Measurements from ENCODE around the gene ZNF124. TPM values are rescaled to one million over a fixed set of nuclear protein-coding genes. Genes with fewer than 3 reads are reported as not detected.

The ZNF124 gene
- polyA plus RNA-seq, 1 donor from 2014 or later, result 23.6 TPM

DNA sequence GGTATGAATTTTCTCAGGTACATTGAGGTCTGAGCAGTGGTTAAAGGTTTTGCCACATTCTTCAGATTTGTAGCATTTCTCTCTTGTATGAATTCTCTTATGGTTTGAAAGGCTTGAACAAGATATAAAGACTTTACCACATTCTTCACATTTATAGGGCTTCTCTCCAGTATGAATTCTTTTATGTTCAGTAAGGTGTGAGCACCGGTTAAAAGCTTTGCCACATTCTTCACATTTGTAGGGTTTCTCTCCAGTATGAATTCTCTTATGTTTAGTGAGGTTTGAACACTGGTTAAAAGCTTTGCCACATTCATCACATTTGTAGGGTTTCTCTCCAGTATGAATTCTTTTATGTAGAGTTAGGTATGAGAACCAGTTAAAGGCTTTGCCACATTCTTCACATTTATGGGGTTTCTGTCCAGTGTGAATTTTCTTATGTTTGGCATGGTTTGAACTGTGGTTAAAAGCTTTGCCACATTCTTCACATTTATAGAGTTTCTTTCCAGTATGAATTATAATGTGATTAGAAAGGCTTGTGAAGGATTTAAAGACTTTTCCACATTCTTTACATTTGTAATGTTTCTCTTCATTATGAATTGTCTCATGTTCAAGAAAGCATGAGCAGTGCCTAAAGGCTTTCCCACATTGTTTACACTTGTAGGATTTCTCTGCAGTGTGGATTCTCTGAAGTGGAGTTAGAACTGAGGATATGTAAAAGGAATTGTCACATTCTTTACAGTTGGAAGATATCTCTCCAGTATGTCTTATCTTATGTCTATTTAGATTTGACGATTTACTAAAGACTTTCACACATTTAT is 18.4 kb upstream of the ZNF124 start:
- H4K20me1 ChIP-seq (ENCODE audit: insufficient read depth), result no peaks in the 10 kb centered on the region
- H2AFZ ChIP-seq (ENCODE audit: low read depth, low read length), result no peak overlapping the region
- no peaks in the 10 kb centered on the region for H3K27me3 ChIP-seq (ENCODE audit: insufficient read depth, low read depth, low read length)
- no peaks in the 10 kb centered on the region for H3F3A ChIP-seq (ENCODE audit: insufficient read depth, low read length, poor library complexity, severe bottlenecking)
- no peak overlapping the region for H3K4me2 ChIP-seq (ENCODE audit: low read length)
- H3K9me3 ChIP-seq (ENCODE audit: low read length), result peaks cover 5% of the 10 kb centered on the region
- peaks cover under 1% of the 10 kb centered on the region for H3K36me3 ChIP-seq (ENCODE audit: insufficient read depth, low read length)
- H3K4me3 ChIP-seq (ENCODE audit: low read length), result no peak overlapping the region
- H3K27ac ChIP-seq (ENCODE audit: low read length), result no peak overlapping the region
- H3K79me2 ChIP-seq (replicated peaks; ENCODE audit: insufficient read depth, low read length), result no peaks in the 10 kb centered on the region
- no peaks in the 10 kb centered on the region for H3K9me2 ChIP-seq (ENCODE audit: insufficient read depth, low read length)
- no peak for TF ChIP-seq TAF1 (IDR thresholded peaks at IDR 0.05; ENCODE audit: low read depth)
- TF ChIP-seq RAD21 (conservative IDR thresholded peaks at IDR 0.05), result no peak
- H3K9ac ChIP-seq (ENCODE audit: low read length), result no peak overlapping the region

DNA sequence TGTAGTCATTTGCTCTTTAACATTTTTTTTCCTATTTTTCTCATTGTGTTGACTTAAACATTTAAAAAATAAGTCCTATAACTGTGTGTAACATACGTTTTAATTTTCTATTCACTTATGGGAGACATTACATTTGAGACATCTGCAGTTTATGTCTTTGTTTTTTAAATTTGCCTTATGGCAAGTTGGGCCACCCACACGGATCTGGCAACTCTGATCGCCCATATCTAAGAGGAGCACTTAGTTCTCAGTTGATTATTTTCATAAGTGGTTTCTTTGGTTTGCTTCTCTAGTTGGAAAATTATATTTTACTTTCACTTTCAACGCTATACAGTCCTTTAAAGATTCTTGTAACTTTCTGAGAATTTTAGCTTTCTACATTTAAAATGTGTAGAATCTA is 13.8 kb upstream of the ZNF124 start:
- Histone ChIP-seq H3F3A (ENCODE audit: insufficient read depth, low read length, poor library complexity, severe bottlenecking) (no peaks in the 10 kb centered on the region), H3K79me2 (replicated peaks; ENCODE audit: insufficient read depth, low read length) (no peaks in the 10 kb centered on the region), H3K9ac (ENCODE audit: low read length) (no peak overlapping the region), H3K27me3 (ENCODE audit: insufficient read depth, low read depth, low read length) (no peaks in the 10 kb centered on the region), H2AFZ (ENCODE audit: low read depth, low read length) (no peak overlapping the region), H3K36me3 (ENCODE audit: insufficient read depth, low read length) (no peaks in the 10 kb centered on the region), H3K4me2 (ENCODE audit: low read length) (no peak overlapping the region), H3K9me2 (ENCODE audit: insufficient read depth, low read length) (no peaks in the 10 kb centered on the region), H3K27ac (ENCODE audit: low read length) (no peak overlapping the region), H4K20me1 (ENCODE audit: insufficient read depth) (no peaks in the 10 kb centered on the region), H3K9me3 (ENCODE audit: low read length) (peaks cover 5% of the 10 kb centered on the region), H3K4me3 (ENCODE audit: low read length) (no peak overlapping the region)
- TF ChIP-seq, protein P1, sequence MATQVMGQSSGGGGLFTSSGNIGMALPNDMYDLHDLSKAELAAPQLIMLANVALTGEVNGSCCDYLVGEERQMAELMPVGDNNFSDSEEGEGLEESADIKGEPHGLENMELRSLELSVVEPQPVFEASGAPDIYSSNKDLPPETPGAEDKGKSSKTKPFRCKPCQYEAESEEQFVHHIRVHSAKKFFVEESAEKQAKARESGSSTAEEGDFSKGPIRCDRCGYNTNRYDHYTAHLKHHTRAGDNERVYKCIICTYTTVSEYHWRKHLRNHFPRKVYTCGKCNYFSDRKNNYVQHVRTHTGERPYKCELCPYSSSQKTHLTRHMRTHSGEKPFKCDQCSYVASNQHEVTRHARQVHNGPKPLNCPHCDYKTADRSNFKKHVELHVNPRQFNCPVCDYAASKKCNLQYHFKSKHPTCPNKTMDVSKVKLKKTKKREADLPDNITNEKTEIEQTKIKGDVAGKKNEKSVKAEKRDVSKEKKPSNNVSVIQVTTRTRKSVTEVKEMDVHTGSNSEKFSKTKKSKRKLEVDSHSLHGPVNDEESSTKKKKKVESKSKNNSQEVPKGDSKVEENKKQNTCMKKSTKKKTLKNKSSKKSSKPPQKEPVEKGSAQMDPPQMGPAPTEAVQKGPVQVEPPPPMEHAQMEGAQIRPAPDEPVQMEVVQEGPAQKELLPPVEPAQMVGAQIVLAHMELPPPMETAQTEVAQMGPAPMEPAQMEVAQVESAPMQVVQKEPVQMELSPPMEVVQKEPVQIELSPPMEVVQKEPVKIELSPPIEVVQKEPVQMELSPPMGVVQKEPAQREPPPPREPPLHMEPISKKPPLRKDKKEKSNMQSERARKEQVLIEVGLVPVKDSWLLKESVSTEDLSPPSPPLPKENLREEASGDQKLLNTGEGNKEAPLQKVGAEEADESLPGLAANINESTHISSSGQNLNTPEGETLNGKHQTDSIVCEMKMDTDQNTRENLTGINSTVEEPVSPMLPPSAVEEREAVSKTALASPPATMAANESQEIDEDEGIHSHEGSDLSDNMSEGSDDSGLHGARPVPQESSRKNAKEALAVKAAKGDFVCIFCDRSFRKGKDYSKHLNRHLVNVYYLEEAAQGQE (IDR thresholded peaks at IDR 0.05; ENCODE audit: borderline replicate concordance), result no peak
- no peak for TF ChIP-seq RAD21 (conservative IDR thresholded peaks at IDR 0.05)
- TF ChIP-seq EZH2 (IDR thresholded peaks at IDR 0.05; ENCODE audit: borderline replicate concordance, insufficient read depth, low read length, poor library complexity, severe bottlenecking), result no peak
- TF ChIP-seq MXI1 (conservative IDR thresholded peaks at IDR 0.05; ENCODE audit: poor library complexity, severe bottlenecking), result no peak
- no peak for TF ChIP-seq SMC3 (conservative IDR thresholded peaks at IDR 0.05; ENCODE audit: poor library complexity)
- TF ChIP-seq, protein P2, sequence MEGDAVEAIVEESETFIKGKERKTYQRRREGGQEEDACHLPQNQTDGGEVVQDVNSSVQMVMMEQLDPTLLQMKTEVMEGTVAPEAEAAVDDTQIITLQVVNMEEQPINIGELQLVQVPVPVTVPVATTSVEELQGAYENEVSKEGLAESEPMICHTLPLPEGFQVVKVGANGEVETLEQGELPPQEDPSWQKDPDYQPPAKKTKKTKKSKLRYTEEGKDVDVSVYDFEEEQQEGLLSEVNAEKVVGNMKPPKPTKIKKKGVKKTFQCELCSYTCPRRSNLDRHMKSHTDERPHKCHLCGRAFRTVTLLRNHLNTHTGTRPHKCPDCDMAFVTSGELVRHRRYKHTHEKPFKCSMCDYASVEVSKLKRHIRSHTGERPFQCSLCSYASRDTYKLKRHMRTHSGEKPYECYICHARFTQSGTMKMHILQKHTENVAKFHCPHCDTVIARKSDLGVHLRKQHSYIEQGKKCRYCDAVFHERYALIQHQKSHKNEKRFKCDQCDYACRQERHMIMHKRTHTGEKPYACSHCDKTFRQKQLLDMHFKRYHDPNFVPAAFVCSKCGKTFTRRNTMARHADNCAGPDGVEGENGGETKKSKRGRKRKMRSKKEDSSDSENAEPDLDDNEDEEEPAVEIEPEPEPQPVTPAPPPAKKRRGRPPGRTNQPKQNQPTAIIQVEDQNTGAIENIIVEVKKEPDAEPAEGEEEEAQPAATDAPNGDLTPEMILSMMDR (IDR thresholded peaks at IDR 0.05; ENCODE audit: poor library complexity, severe bottlenecking), result no peak
- TF ChIP-seq EP300 (conservative IDR thresholded peaks at IDR 0.05; ENCODE audit: poor library complexity, severe bottlenecking), result no peak
- TF ChIP-seq POLR2AphosphoS5 (IDR thresholded peaks at IDR 0.05), result no peak
- no peak for TF ChIP-seq TAF1 (IDR thresholded peaks at IDR 0.05; ENCODE audit: low read depth)

Data from neural cell (in vitro differentiated cells).